Mesenchymal stem cell (in vitro differentiated cells and primary cell): ENCODE data around the gene ABHD2.
"Not testable (repeated sequence)": the region's sequence is repeated elsewhere in the genome, so short reads cannot be mapped to it uniquely, and the experiment has no call there.

Experiments used
- DNase-seq: peaks from one replicate; pipeline ENCODE4 v3.0.0-alpha.2; 2013
- H2AFZ ChIP-seq: one replicate; pipeline ENCODE4 v1.6.1; 2013; ENCODE audit warnings: low read depth, mild to moderate bottlenecking, control low read depth, inconsistent platforms, low read length, moderate library complexity
- H2AK5ac ChIP-seq: 2 replicates; pipeline ENCODE4 v1.6.1; 2013; ENCODE audit warnings: low read length, moderate library complexity, mild to moderate bottlenecking, inconsistent platforms; ENCODE audit not compliant: severe bottlenecking
- H2BK120ac ChIP-seq: one replicate; pipeline ENCODE4 v1.6.1; 2013; ENCODE audit warnings: low read depth, mild to moderate bottlenecking, inconsistent platforms, low read length, moderate library complexity
- H2BK12ac ChIP-seq, 2 experiments: one replicate each; pipeline ENCODE4 v1.6.1; 2013; ENCODE audit warnings: inconsistent platforms in 2 of 2, low read length in 2 of 2, mild to moderate bottlenecking in 2 of 2, moderate library complexity in 2 of 2, control low read depth in 1 of 2
- H2BK15ac ChIP-seq: one replicate; pipeline ENCODE4 v1.6.1; 2013; ENCODE audit warnings: mild to moderate bottlenecking, low read depth, inconsistent platforms; ENCODE audit not compliant: poor library complexity, severe bottlenecking
- H2BK5ac ChIP-seq: 2 replicates; pipeline ENCODE4 v1.6.1; 2013; ENCODE audit warnings: low read depth, mild to moderate bottlenecking, low read length, control low read depth, inconsistent platforms; ENCODE audit not compliant: poor library complexity, severe bottlenecking
- H3K14ac ChIP-seq, 2 experiments: one replicate each; pipeline ENCODE4 v1.6.1; 2013; ENCODE audit warnings: inconsistent platforms in 2 of 2, low read length in 2 of 2, control low read depth in 1 of 2, mild to moderate bottlenecking in 1 of 2, moderate library complexity in 1 of 2
- H3K18ac ChIP-seq, 2 experiments: one replicate each; pipeline ENCODE4 v1.6.1; 2013; ENCODE audit warnings: inconsistent platforms in 2 of 2, low read length in 2 of 2, control low read depth in 1 of 2, low read depth in 1 of 2, mild to moderate bottlenecking in 1 of 2
- H3K23ac ChIP-seq, 2 experiments: one replicate each; pipeline ENCODE4 v1.6.1; 2013; ENCODE audit warnings: inconsistent platforms in 2 of 2, low read length in 2 of 2, mild to moderate bottlenecking in 2 of 2, moderate library complexity in 2 of 2, control low read depth in 1 of 2
- H3K27ac ChIP-seq: 2 replicates; pipeline ENCODE4 v1.5.1; 2013; ENCODE audit warnings: mild to moderate bottlenecking, moderate library complexity, low read length, control low read depth, inconsistent platforms; ENCODE audit not compliant: poor library complexity, severe bottlenecking
- H3K27me3 ChIP-seq, 2 experiments: 2 replicates each; pipeline versions ENCODE4 v1.6.1 to v1.7.0; 2013; ENCODE audit warnings: low read length in 2 of 2, mild to moderate bottlenecking in 2 of 2, moderate library complexity in 2 of 2, control low read depth in 1 of 2, inconsistent platforms in 1 of 2; ENCODE audit not compliant: control insufficient read depth in 1 of 2, insufficient read depth in 1 of 2
- H3K36me3 ChIP-seq, 2 experiments: 2 replicates each; pipeline versions ENCODE4 v1.6.1 to v1.7.0; 2013; ENCODE audit warnings: low read length in 2 of 2, control low read depth in 1 of 2, inconsistent platforms in 1 of 2, low read depth in 1 of 2, mild to moderate bottlenecking in 1 of 2; ENCODE audit not compliant: insufficient read depth in 2 of 2, control insufficient read depth in 1 of 2
- H3K4ac ChIP-seq, 2 experiments: one replicate each; pipeline ENCODE4 v1.6.1; 2013; ENCODE audit warnings: inconsistent platforms in 2 of 2, low read length in 2 of 2, mild to moderate bottlenecking in 2 of 2, moderate library complexity in 2 of 2, control low read depth in 1 of 2, low read depth in 1 of 2
- H3K4me1 ChIP-seq: 2 replicates; pipeline ENCODE4 v1.6.1; 2013; ENCODE audit warnings: low read depth, low read length, control low read depth; ENCODE audit not compliant: control insufficient read depth, insufficient read depth
- H3K4me2 ChIP-seq: 2 replicates; pipeline ENCODE4 v1.6.1; 2013; ENCODE audit warnings: low read length, mild to moderate bottlenecking, inconsistent platforms; ENCODE audit not compliant: poor library complexity, severe bottlenecking
- H3K4me3 ChIP-seq, 2 experiments: 2 replicates each; pipeline versions ENCODE4 v1.5.1 to v1.7.0; 2013; ENCODE audit warnings: low read length in 2 of 2, mild to moderate bottlenecking in 2 of 2, control low read depth in 1 of 2, low read depth in 1 of 2; ENCODE audit not compliant: insufficient read depth in 1 of 2
- H3K79me1 ChIP-seq: replicated peaks from 2 replicates; pipeline ENCODE4 v1.6.1; 2013; ENCODE audit warnings: mild to moderate bottlenecking, control low read depth, low read length, inconsistent platforms; ENCODE audit not compliant: poor library complexity, severe bottlenecking
- H3K9ac ChIP-seq: 2 replicates; pipeline ENCODE4 v1.7.0; 2013; ENCODE audit warnings: mild to moderate bottlenecking, low read length, moderate library complexity
- H3K9me3 ChIP-seq: 2 replicates; pipeline ENCODE4 v1.7.0; 2013; ENCODE audit warnings: mild to moderate bottlenecking, low read length; ENCODE audit not compliant: control insufficient read depth
- H4K8ac ChIP-seq: one replicate; pipeline ENCODE4 v1.6.1; 2013; ENCODE audit warnings: inconsistent platforms, mild to moderate bottlenecking, low read length, moderate library complexity
- H4K91ac ChIP-seq: one replicate; pipeline ENCODE4 v1.6.1; 2013; ENCODE audit warnings: mild to moderate bottlenecking, low read length, inconsistent platforms
- WGBS: methylation state at CpG from one replicate; pipeline ENCODE4 v1.1.7; 2013; ENCODE audit warnings: mixed read lengths; 5-methylcytosine and 5-hydroxymethylcytosine counted together

Gene ABHD2

DNA sequence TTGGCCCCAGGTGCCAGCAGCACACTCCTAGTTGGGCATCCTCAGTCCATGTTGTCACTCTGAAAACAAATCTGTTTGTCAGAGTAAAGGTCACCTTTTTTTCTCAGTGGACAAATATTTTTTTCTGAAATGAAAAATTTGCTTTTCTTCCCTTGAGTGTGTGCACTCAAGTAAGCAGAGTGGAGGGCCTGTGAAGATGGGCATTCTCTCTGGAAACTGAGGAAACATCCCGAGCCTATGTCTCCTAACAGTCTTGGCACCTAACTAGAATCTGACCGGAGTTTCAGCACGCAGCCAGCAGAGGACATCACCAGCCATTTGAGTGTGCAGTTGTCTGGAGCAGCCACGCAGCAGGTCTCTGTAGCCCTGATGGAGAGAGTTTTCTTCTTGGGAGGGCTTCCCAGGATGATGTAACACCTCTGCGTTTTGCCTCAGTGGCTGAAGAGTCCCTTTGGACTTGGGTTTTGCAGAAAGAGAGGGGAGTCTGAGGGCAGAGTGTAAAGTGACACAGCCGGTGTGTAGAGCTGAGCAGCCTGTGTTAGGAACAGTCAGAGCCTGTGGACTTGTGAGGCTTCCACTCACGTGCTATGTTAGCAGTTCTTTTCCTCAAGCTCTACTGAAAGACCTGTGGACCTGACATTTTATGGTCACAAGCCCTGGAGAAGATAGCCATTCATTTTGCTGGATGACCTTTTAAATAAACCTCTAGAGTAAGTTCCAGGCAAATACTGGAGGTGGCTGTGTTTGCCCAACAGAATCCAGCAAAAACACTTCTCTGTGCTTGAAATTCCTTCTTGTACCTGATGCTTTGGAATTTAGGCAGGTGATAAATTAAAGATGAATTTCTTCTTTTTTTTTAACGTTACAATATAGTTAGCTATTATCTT lies 51.6 kb downstream of the ABHD2 start:
- WGBS: 95% methylated on average over 7 of the region's 8 CpGs
- peak overlapping the region; percentile 65 for H3K9ac ChIP-seq
- H2AFZ ChIP-seq: no peak overlapping the region
- H2BK120ac ChIP-seq: no peak overlapping the region
- H3K4me2 ChIP-seq: no peak overlapping the region
- no peak overlapping the region for H3K14ac ChIP-seq
- peaks cover 7% of the 10 kb centered on the region for H3K4me1 ChIP-seq
- no peak overlapping the region for H3K4ac ChIP-seq
- no peak overlapping the region for H2BK5ac ChIP-seq
- no peak overlapping the region for H2BK12ac ChIP-seq
- H2BK15ac ChIP-seq: no peak overlapping the region
- no peak overlapping the region for H3K27ac ChIP-seq
- peaks cover 25% of the 10 kb centered on the region for H3K79me1 ChIP-seq
- DNase-seq: no peak
- H4K91ac ChIP-seq: no peak overlapping the region
- no peaks in the 10 kb centered on the region for H3K27me3 ChIP-seq
- H3K23ac ChIP-seq: no peak overlapping the region
- no peak overlapping the region for H4K8ac ChIP-seq
- peaks cover 0 to 39% of the 10 kb centered on the region in 2 experiments for H3K36me3 ChIP-seq
- H3K18ac ChIP-seq: no peak overlapping the region
- H3K9me3 ChIP-seq: no peaks in the 10 kb centered on the region
- no peak overlapping the region for H3K4me3 ChIP-seq
- H2AK5ac ChIP-seq: no peak overlapping the region

DNA sequence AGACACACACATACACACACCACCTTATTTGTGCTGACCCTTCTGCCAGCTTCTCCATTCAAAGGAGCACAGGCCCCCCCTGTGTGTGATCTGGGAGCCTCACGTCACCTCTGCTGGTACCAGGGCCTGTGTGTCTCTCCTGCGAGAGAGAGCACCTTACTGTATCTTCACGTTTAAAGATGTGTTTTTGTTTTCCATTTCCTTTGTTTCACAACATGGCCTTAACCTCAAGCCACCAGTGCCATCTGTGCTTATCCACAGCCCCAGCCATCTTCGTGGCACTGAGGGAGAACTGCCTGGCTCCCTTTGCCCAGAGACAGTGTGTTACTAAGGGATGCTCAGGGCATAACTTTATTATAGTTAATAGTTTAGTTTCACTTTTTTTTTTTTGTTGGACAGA lies 52.3 kb downstream of the ABHD2 start:
- no peak overlapping the region for H2AFZ ChIP-seq

DNA sequence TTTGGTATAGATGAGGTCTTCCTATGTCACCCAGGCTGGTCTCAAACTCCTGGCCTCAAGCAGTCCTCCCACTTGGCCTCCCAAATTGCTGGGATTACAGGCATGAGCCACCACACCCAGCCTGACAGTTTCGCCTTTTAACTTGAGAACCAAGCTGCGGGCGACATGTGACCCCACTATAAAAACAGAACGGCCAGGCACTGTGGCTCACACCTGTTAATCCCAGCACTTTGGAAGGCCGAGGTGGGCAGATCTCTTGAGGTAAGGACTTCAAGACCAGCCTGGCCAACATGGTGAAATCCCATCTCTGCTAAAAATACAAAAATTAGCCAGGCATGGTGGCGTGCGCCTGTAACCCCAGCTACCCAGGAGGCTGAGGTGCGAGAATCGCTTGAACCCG lies 52.9 kb downstream of the ABHD2 start:
- H2AK5ac ChIP-seq, H4K8ac ChIP-seq, H3K27me3 ChIP-seq, H2BK5ac ChIP-seq, H3K4me2 ChIP-seq, H3K4me3 ChIP-seq, H3K23ac ChIP-seq, H2BK120ac ChIP-seq, H2BK15ac ChIP-seq, H3K14ac ChIP-seq, H3K4me1 ChIP-seq, H2AFZ ChIP-seq, H2BK12ac ChIP-seq, H3K9ac ChIP-seq, H3K18ac ChIP-seq, H4K91ac ChIP-seq, H3K27ac ChIP-seq, H3K9me3 ChIP-seq, H3K4ac ChIP-seq, DNase-seq: not testable (repeated sequence)
- H3K79me1 ChIP-seq: peaks cover 31% of the 10 kb centered on the region
- H3K36me3 ChIP-seq: peaks cover 0 to 46% of the 10 kb centered on the region in 2 experiments
- 98% methylated on average over 10 of the region's 10 CpGs for WGBS

More for the DNA sequence above, 52.3 kb downstream of the ABHD2 start:
- no peak for DNase-seq
- Histone ChIP-seq H3K27me3 (no peaks in the 10 kb centered on the region), H2BK12ac (no peak overlapping the region), H2BK5ac (no peak overlapping the region), H2AK5ac (no peak overlapping the region), H3K79me1 (peaks cover 28% of the 10 kb centered on the region), H3K14ac (no peak overlapping the region), H3K4me3 (no peak overlapping the region), H4K91ac (no peak overlapping the region), H3K27ac (no peak overlapping the region), H3K36me3 (peaks cover 0 to 43% of the 10 kb centered on the region in 2 experiments), H4K8ac (no peak overlapping the region), H3K4me1 (peaks cover 7% of the 10 kb centered on the region), H3K18ac (no peak overlapping the region), H3K9ac (peak overlapping the region; percentile 65), H3K4me2 (no peak overlapping the region), H3K9me3 (no peaks in the 10 kb centered on the region), H2BK120ac (no peak overlapping the region), H3K23ac (no peak overlapping the region), H3K4ac (no peak overlapping the region), H2BK15ac (no peak overlapping the region)
- 85% methylated on average over 3 of the region's 4 CpGs for WGBS

DNA sequence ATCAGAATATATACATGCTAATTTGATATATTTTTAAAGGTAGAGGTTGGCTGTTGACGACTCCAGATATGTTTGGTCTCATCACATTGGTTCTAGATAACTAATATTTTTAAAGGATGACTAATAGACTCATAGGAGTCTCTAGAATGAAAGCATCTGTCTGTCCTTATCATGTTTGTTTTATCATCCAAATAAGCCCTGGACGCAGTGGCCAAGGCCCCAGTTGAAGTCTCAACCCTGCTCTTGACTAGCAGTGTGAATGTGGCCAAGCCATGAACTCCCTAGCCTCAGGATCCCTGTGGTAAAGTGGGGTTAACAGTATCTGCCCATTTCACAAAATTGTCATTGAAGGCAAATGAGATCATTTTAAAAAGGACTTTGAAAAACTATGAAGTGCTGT lies 53.6 kb downstream of the ABHD2 start:
- no peak for DNase-seq
- H3K27ac ChIP-seq: no peak overlapping the region
- H2AK5ac ChIP-seq: no peak overlapping the region
- no peak overlapping the region for H2BK15ac ChIP-seq
- H3K9me3 ChIP-seq: no peaks in the 10 kb centered on the region
- H3K9ac ChIP-seq: no peak overlapping the region
- H3K4me2 ChIP-seq: no peak overlapping the region
- H2BK5ac ChIP-seq: no peak overlapping the region
- H3K18ac ChIP-seq: no peak overlapping the region
- no peak overlapping the region for H3K14ac ChIP-seq
- peaks cover 0 to 42% of the 10 kb centered on the region in 2 experiments for H3K36me3 ChIP-seq
- peaks cover 7% of the 10 kb centered on the region for H3K4me1 ChIP-seq
- no peak overlapping the region for H2AFZ ChIP-seq
- no peaks in the 10 kb centered on the region for H3K27me3 ChIP-seq
- H4K91ac ChIP-seq: no peak overlapping the region
- no peak overlapping the region for H4K8ac ChIP-seq
- H3K23ac ChIP-seq: no peak overlapping the region
- peaks cover 27% of the 10 kb centered on the region for H3K79me1 ChIP-seq
- no peak overlapping the region for H2BK120ac ChIP-seq
- H3K4ac ChIP-seq: no peak overlapping the region
- no peak overlapping the region for H2BK12ac ChIP-seq
- no peak overlapping the region for H3K4me3 ChIP-seq
- 31% methylated on average over 1 of the region's 2 CpGs for WGBS
